ENCODE results near the gene SLC22A23.

GRCh38 chr6:3237761-3238662 is 218.8 kb downstream of the SLC22A23 start:
- TF ChIP-seq POLR2AphosphoS5 (IDR thresholded peaks at IDR 0.05) = no peak
- no peak for TF ChIP-seq CTCF (IDR thresholded peaks at IDR 0.05)
- no peak for TF ChIP-seq POLR2A (IDR thresholded peaks at IDR 0.05)
- TF ChIP-seq EP300 (IDR thresholded peaks at IDR 0.05) = no peak

All from gastroesophageal sphincter (tissue), 3 donors.